Lung (tissue), 12 donors: ENCODE results near the gene THBS4. TPM values are rescaled to one million over a fixed set of nuclear protein-coding genes. Genes with fewer than 3 reads are reported as not detected.

Experiments
- ATAC-seq: fragments of 200-7000 bp; cut with Tn5 transposase; one replicate; pipeline ENCODE4 v1.9.1; 2020; ENCODE audit warnings: moderate number of reproducible peaks; ENCODE audit not compliant: insufficient read depth, low FRiP score
- DNase-seq, 3 donors: peaks; one replicate each; pipeline ENCODE4 v3.0.0-alpha.2; 2013 to 2017
- H3K27ac ChIP-seq, 2 donors: one replicate each; pipeline ENCODE4 v1.5.1; 2013; ENCODE audit warnings: mild to moderate bottlenecking in 2 of 2, moderate library complexity in 2 of 2, control low read depth in 1 of 2, inconsistent platforms in 1 of 2, low read depth in 1 of 2, low read length in 1 of 2
- H3K27me3 ChIP-seq, 3 donors: one replicate each; pipeline ENCODE4 v1.5.1; 2013; ENCODE audit warnings: low read length in 2 of 3; ENCODE audit not compliant: control insufficient read depth in 3 of 3, insufficient read depth in 3 of 3
- H3K36me3 ChIP-seq, 4 donors: one replicate each; pipeline ENCODE4 v1.5.1; 2013; ENCODE audit warnings: low read length in 4 of 4, mild to moderate bottlenecking in 1 of 4, moderate library complexity in 1 of 4; ENCODE audit not compliant: control insufficient read depth in 4 of 4, insufficient read depth in 4 of 4
- H3K4me1 ChIP-seq, 5 donors: one replicate each; pipeline ENCODE4 v1.5.1; 2013; ENCODE audit warnings: low read length in 5 of 5, mild to moderate bottlenecking in 2 of 5, moderate library complexity in 1 of 5; ENCODE audit not compliant: control insufficient read depth in 5 of 5, insufficient read depth in 5 of 5
- H3K4me3 ChIP-seq: one replicate; pipeline ENCODE4 v1.5.1; 2013; ENCODE audit warnings: mild to moderate bottlenecking, control low read depth, moderate library complexity
- H3K9ac ChIP-seq, 2 donors: one replicate each; pipeline ENCODE4 v1.5.1; 2013; ENCODE audit warnings: low read length in 2 of 2, control low read depth in 1 of 2; ENCODE audit not compliant: insufficient read depth in 1 of 2
- H3K9me3 ChIP-seq, 4 donors: one replicate each; pipeline ENCODE4 v1.5.1; 2013; ENCODE audit warnings: low read length in 3 of 4, mild to moderate bottlenecking in 1 of 4, moderate library complexity in 1 of 4; ENCODE audit not compliant: control insufficient read depth in 4 of 4, insufficient read depth in 3 of 4
- CTCF ChIP-seq: IDR thresholded peaks from 2 replicates; pipeline ENCODE4 v1.5.1; 2012; ENCODE audit warnings: mild to moderate bottlenecking; ENCODE audit errors: control extremely low read depth, extremely low read depth
- WGBS, 2 donors: extraction: QIAGEN DNeasy Blood & Tissue Kit; methylation state at CpG; one replicate each; pipeline ENCODE4 v1.1.7; 2013; 5-methylcytosine and 5-hydroxymethylcytosine counted together
- polyA plus RNA-seq, 2 donors: library from polyadenylated mRNA; stranded (reverse); fragments of 200-250 nt; gene quantifications; one replicate each; pipeline ENCODE4 v1.2.1, GENCODE V29; 2013
- total RNA-seq, 2 donors: library from RNA; depleted of rRNA in 1 of 2; stranded (reverse); fragments of >200 nt in 1 of 2; gene quantifications; one replicate each; pipeline ENCODE4 v1.2.1, GENCODE V29; 2014 to 2021
- donor health status: control.
- donor health status: control.
- donor health status: Bipolar disorder and iron deficiency.
- donor health status: healthy.
- donor health status: DM: yes; HTN: yes; CAD: no.

The THBS4 gene
- total and polyA plus RNA-seq, 4 donors, result 0.69 to 4.2 (median 1.3) TPM

GRCh38 chr5:80002677-80003076 lies 32.5 kb upstream of the THBS4 start:
- no peak for TF ChIP-seq CTCF
- no peaks in the 10 kb centered on the region for H3K27me3 ChIP-seq
- H3K36me3 ChIP-seq, result peaks cover 0 to 5% (median 0%) of the 10 kb centered on the region in 4 donors
- peaks cover 0 to 3% (median 0%) of the 10 kb centered on the region in 4 donors for H3K9me3 ChIP-seq
- no peaks in the 10 kb centered on the region for H3K4me1 ChIP-seq
- H3K4me3 ChIP-seq, result no peak overlapping the region
- ATAC-seq (no peak), DNase-seq (no peak)
- H3K27ac ChIP-seq, result no peak overlapping the region
- WGBS, 2 donors, result 94 to 96% methylated on average over 1 of the region's 1 CpG
- H3K9ac ChIP-seq, result no peak overlapping the region

DNA sequence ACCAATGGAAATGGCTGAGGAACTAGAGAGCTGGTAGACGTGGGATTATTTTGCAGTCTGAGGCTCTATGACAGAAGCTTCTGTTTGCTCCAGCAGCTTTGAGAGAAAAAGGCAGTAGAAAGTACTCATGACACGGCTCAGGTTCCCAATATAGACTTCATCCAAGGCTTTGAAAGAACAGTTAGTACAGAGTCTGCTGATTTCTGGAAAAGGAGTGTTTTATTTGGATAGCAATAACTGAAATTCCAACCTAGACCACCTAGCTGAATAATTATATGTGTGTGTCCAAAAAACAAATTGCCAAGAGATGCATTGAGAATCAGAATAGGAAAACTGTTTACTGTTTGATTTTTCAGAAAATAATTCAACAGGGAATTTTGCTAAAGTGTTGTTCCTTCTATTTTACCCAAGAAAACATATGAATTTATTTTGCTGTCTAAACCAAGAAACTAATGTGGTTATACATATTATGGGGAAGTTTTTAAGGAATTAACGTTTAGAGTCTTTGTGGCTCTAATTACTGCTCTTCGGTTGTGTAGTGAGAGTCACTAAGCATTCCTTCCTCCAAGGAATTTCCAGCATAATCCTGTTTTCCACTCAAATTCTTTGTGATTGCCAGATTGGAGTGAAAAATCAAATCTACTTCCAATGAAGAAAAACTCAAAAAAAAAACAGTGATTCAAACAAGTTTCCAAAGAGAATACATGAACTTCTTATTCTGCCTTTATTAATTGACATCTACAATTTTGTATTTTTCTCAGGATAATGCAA lies 26.0 kb upstream of the THBS4 start:
- ATAC-seq, result no peak
- no peak for TF ChIP-seq CTCF
- 64 to 79% methylated on average over 4 of the region's 4 CpGs for WGBS, 2 donors

GRCh38 chr5:80010754-80011392 lies 24.3 kb upstream of the THBS4 start:
- Histone ChIP-seq H3K27ac (no peak overlapping the region), H3K4me3 (no peak overlapping the region), H3K27me3 (no peaks in the 10 kb centered on the region), H3K36me3 (no peaks in the 10 kb centered on the region), H3K9me3 (peaks cover 0 to 3% (median 0%) of the 10 kb centered on the region in 4 donors), H3K9ac (no peak overlapping the region), H3K4me1 (no peaks in the 10 kb centered on the region)
- DNase-seq (no peak), ATAC-seq (no peak)
- 63 to 86% methylated on average over 5 of the region's 5 CpGs for WGBS, 2 donors
- TF ChIP-seq CTCF, result no peak

More for the DNA sequence above, 26.0 kb upstream of the THBS4 start:
- Histone ChIP-seq H3K4me1 (no peaks in the 10 kb centered on the region), H3K9ac (no peak overlapping the region), H3K4me3 (no peak overlapping the region), H3K27ac (no peak overlapping the region), H3K36me3 (no peaks in the 10 kb centered on the region), H3K9me3 (peaks cover 0 to 3% (median 0%) of the 10 kb centered on the region in 4 donors), H3K27me3 (no peaks in the 10 kb centered on the region)
- no peak for DNase-seq
